Tibial nerve (tissue), 4 donors: Measurements from ENCODE around the gene ARMS2.

Experiments
- EP300 ChIP-seq, 2 donors: sonication (generic); formaldehyde crosslinking; IDR thresholded peaks; one replicate each; pipeline ENCODE4 v1.6.1; 2017; ENCODE audit warnings: antibody characterized with exemption in 2 of 2, mild to moderate bottlenecking in 1 of 2
- TF ChIP-seq, protein P1 (sequence below), 5 experiments: fragments of 200-600 bp in 3 of 5; fragments of 450-650 bp in 2 of 5; sonication (generic) in 3 of 5; IDR thresholded peaks; one replicate each; pipeline ENCODE4 v1.5.1; 2016 to 2019; ENCODE audit warnings: antibody characterized with exemption in 5 of 5, mild to moderate bottlenecking in 3 of 5, moderate library complexity in 2 of 5

DNA sequence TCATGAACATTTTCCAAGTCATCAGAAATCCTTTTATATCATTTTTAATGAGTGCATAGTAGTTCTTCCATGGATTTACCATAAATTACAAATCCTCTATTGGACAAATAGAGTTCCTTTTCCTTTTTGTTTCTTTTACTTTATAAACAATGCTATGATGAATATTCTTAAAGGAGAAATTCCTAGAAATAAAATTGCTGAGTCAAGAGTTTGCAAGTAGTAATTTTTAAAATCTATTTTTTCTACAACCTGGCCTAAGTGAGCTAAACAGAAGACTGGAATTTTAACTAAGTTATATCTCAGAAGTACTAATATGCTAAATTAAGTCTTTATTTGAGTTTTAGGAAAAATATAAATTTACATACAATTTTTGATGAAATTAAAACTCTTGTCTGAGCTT is 41.1 kb upstream of the ARMS2 start:
- TF ChIP-seq, protein P1, sequence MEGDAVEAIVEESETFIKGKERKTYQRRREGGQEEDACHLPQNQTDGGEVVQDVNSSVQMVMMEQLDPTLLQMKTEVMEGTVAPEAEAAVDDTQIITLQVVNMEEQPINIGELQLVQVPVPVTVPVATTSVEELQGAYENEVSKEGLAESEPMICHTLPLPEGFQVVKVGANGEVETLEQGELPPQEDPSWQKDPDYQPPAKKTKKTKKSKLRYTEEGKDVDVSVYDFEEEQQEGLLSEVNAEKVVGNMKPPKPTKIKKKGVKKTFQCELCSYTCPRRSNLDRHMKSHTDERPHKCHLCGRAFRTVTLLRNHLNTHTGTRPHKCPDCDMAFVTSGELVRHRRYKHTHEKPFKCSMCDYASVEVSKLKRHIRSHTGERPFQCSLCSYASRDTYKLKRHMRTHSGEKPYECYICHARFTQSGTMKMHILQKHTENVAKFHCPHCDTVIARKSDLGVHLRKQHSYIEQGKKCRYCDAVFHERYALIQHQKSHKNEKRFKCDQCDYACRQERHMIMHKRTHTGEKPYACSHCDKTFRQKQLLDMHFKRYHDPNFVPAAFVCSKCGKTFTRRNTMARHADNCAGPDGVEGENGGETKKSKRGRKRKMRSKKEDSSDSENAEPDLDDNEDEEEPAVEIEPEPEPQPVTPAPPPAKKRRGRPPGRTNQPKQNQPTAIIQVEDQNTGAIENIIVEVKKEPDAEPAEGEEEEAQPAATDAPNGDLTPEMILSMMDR (IDR thresholded peaks at IDR 0.05), result no peak
- TF ChIP-seq EP300 (IDR thresholded peaks at IDR 0.05), result no peak
